ENCODE data around the gene PRKCG. TPM values are rescaled to one million over a fixed set of nuclear protein-coding genes. Genes with fewer than 3 reads are reported as not detected.

The PRKCG gene
- not detected in 2 replicates for total RNA-seq

GRCh38 chr19:53881482-53882390 lies at the start of gene PRKCG:
Gene PRKCG, plus strand, starts transcription at chr19:53882197. Its CDS starts 298 bp downstream, at chr19:53882495.

DNA sequence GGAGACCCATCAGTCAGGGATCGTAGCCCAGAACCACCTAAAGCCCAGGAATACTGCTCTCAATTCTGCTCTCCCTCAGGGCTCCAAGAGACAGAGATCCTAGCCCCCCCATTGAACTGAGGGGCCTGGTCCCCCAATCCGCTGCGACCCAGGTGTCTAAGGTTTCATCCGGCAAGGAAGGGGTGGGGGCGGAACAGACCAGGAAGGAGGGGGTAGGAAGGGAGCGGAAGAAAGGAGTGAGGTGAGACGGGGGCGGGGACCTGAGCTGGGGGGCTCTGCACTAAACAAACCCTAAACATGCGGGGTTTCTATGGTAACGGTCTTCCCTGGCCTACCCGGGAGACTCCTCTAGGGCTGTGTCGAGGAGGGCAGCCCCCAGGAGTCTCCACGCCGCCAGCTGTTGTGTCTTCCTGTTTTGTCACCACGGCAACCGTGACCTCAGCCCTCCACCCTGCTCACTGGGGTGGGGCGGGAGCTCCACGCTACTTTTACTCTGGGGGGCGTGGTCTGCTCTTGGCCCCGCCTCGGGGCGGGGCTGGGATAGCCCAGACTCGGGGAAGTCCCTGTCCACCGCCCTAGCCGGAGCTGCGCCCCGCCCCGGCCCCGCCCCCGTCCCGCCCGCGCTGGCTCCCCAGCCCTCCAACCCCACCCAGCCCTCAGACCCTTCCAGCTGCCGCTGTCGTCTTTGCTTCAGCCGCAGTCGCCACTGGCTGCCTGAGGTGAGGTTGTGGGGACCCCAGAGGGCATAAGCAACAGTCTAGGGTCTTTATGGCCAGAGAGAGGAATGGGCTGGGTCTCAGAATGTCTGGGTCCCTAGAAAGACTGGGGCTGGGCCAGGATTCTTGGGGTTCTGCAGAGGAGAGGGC lies 14.5 kb upstream of the PRKCG start, which contains the start of gene MYADM:
Gene MYADM, plus strand, starts transcription at position 659 of the 866 bp plus-strand sequence. CDS start 5,647 bp downstream, outside the sequence.

GRCh38 chr19:53908935-53909415 lies 27.0 kb downstream of the PRKCG start, which contains the start of gene CACNG7:
Gene CACNG7, plus strand, starts transcription at chr19:53909278. Its CDS starts 3,554 bp downstream, at chr19:53912832.

Other genes starting within 250 kb of the PRKCG start
- gene NLRP12, start 57.9 kb upstream of the PRKCG start, total RNA-seq: not detected in 2 replicates
- 18.0 and 24.8 TPM in 2 replicates for gene MYADM, start 14.3 kb upstream of the PRKCG start, total RNA-seq
- gene CACNG7, start 27.1 kb downstream of the PRKCG start, total RNA-seq: not detected in 2 replicates
- gene CACNG8, start 80.7 kb downstream of the PRKCG start, total RNA-seq: 0.14 TPM in 1 of 2 replicates, not detected in the other
- not detected in 2 replicates for gene CACNG6, start 109.4 kb downstream of the PRKCG start, total RNA-seq
- not detected in 2 replicates for gene VSTM1, start 181.7 kb downstream of the PRKCG start, total RNA-seq
- gene TARM1, start 199.2 kb downstream of the PRKCG start, total RNA-seq: not detected in 2 replicates
- gene OSCAR, start 218.6 kb downstream of the PRKCG start, total RNA-seq: 0.19 and 0.21 TPM in 2 replicates
- gene NDUFA3, start 220.7 kb downstream of the PRKCG start, total RNA-seq: 26.7 and 43.4 TPM in 2 replicates
- gene TFPT, start 233.5 kb downstream of the PRKCG start, total RNA-seq: 13.3 and 14.4 TPM in 2 replicates
- gene PRPF31, start 233.6 kb downstream of the PRKCG start, total RNA-seq: 61.1 and 69.6 TPM in 2 replicates